Urinary bladder (tissue), 4 donors: ENCODE measurements around the gene MDFI. TPM values are rescaled to one million over a fixed set of nuclear protein-coding genes. Genes with fewer than 3 reads are reported as not detected.

ENCODE experiments used
- DNase-seq: peaks from one replicate; pipeline ENCODE4 v3.0.0-alpha.2; 2015; ENCODE audit errors: extremely low spot score
- H3K27ac ChIP-seq: one replicate; pipeline ENCODE4 v1.5.1; 2013; ENCODE audit warnings: low read depth, mild to moderate bottlenecking, moderate library complexity
- H3K36me3 ChIP-seq: one replicate; pipeline ENCODE4 v1.6.1; 2013; ENCODE audit warnings: mild to moderate bottlenecking, moderate library complexity; ENCODE audit not compliant: insufficient read depth
- H3K4me1 ChIP-seq: one replicate; pipeline ENCODE4 v1.6.1; 2013; ENCODE audit warnings: mild to moderate bottlenecking, moderate library complexity; ENCODE audit not compliant: insufficient read depth
- H3K4me3 ChIP-seq: one replicate; pipeline ENCODE4 v1.5.1; 2013; ENCODE audit warnings: low read depth, low read length
- WGBS: extraction: QIAGEN DNeasy Blood & Tissue Kit; methylation state at CpG from one replicate; pipeline ENCODE4 v1.1.7; 2013; 5-methylcytosine and 5-hydroxymethylcytosine counted together
- polyA plus RNA-seq: library from polyadenylated mRNA; stranded (reverse); fragments of 200-250 nt; gene quantifications from one replicate; pipeline ENCODE4 v1.2.3, GENCODE V29; 2013
- total RNA-seq: library from RNA; depleted of rRNA; stranded (reverse); fragments of >200 nt; gene quantifications from one replicate; pipeline ENCODE4 v1.2.3, GENCODE V29; 2014
- donor health status: healthy with polysubstance abuse.
- donor health status: healthy.

Gene MDFI
- total and polyA plus RNA-seq, 2 donors, result 20.6 to 32.6 TPM

DNA sequence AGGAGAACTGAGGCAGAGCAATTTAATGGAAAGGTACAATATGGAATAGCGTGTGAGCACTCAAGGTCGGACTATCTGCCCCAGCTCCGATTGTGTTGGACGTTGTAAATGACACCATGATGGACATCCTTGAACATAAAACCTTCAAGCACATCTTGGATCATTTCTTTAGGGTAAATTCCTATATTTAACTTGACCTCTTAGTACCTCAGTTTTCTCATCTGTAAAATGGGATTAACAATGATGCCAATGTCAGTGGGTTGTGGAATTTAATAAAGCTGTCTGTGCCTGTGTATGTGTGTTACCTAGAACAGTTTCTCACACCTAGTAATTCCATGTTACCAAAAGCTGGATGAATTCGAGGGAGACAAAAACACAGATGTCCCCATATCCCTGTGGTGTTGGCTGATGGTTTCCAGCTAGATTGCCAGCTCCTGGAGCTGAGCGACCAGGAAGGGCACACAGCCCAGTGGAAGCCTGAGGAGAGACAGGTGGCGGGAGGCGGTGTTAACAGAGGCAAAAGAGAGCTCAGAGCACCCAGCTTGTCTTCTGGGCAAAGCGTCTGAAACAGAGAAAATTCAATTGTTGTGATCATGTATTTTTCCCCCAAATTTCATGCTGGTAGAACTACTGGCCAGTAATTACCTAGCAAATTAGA, 32.6 kb downstream of the MDFI start:
- Histone ChIP-seq H3K36me3 (no peaks in the 10 kb centered on the region), H3K27ac (no peak overlapping the region), H3K4me1 (no peaks in the 10 kb centered on the region), H3K4me3 (no peak overlapping the region)
- no peak for DNase-seq
- 73% methylated on average over 9 of the region's 9 CpGs for WGBS

DNA sequence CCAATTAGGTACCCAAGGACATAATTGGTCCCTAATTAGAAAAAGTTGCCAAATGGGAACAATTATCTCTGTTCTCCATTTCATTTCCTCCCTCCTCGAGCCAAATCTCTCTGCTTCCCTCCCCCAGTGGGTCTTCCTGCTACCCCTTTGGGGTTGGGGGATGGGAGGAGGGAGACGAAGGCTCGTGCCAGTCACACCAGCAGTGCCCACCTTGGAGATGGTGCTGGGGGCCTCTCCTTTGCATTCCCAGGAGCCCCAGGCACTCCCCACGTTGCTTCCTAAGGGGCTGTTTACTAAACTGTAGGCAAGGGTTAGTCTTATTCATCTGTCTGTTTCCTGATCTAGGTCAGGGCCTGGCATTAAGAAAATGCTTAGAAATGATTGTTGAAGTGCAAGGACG, 33.1 kb downstream of the MDFI start:
- DNase-seq, result no peak
- Histone ChIP-seq H3K4me3 (no peak overlapping the region), H3K27ac (no peak overlapping the region), H3K36me3 (no peaks in the 10 kb centered on the region), H3K4me1 (no peaks in the 10 kb centered on the region)
- 43% methylated on average over 5 of the region's 5 CpGs for WGBS

GRCh38 chr6:41672016-41672415, 33.7 kb downstream of the MDFI start:
- WGBS, result 73% methylated on average over 7 of the region's 7 CpGs
- Histone ChIP-seq H3K4me3 (no peak overlapping the region), H3K4me1 (no peaks in the 10 kb centered on the region), H3K27ac (no peak overlapping the region), H3K36me3 (no peaks in the 10 kb centered on the region)
- no peak for DNase-seq

DNA sequence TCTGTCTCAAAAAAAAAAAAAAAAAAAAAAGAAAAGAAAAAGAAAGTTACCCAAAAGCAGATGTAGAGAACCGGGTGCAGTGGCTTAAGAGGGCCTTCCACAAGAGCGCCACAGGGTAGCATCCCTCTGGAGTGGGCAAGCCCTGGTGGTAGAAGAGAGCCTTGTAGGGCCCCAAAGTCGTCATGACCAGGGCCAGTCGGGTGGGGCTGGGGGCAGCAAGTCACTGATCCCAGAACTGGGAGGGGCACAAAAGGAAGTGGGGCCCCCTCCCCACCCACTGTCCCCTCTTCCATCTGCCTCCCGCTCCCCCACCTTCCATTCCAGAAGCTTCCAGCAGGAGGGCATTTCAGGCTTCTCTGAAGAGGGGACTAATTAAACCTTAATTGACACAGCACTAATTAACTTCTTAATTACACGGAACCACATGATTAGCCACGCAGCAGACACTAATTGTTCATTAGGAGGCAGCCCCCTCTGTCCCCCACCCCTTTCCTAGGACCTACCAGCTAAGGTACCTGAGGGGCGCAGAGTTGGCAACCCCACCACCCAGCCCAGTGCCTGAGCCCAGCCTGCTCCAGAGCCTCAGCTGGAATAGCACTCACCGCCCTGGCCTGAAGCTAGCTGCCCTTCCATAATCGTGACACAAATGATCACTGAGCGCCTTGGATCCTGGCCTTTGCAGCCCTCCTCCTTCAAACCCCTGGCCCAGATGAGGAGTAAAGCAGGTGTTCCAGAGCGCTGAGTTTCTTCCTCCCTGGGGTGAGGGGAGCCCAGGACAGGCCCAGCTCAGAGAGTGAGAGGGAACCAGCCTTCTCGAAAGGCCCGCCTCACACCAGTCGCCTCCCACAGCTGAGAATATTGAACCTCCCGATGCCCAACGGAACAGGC, 34.8 kb downstream of the MDFI start:
- H3K4me1 ChIP-seq, result no peaks in the 10 kb centered on the region
- H3K27ac ChIP-seq, result no peak overlapping the region
- DNase-seq, result no peak
- H3K4me3 ChIP-seq, result no peak overlapping the region
- H3K36me3 ChIP-seq, result no peaks in the 10 kb centered on the region
- WGBS, result 85% methylated on average over 17 of the region's 17 CpGs

DNA sequence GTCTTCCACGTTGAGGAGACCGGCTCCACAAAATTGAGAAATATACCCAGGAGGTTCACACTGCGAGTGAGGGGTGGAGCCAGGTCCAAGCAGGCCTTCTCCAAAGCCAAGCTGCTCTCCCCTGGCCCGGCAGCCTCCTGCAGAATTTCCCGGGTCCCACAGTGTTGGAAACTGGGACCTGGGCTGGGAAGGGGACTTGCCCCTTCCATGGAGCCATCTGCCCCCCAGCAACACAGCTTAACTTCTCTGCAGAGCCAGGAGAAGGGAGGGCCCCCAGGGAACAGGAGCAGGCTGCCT, 35.4 kb downstream of the MDFI start:
- no peaks in the 10 kb centered on the region for H3K36me3 ChIP-seq
- 73% methylated on average over 5 of the region's 5 CpGs for WGBS
- DNase-seq, result no peak
- no peak overlapping the region for H3K4me3 ChIP-seq
- no peak overlapping the region for H3K27ac ChIP-seq
- no peaks in the 10 kb centered on the region for H3K4me1 ChIP-seq

GRCh38 chr6:41674231-41675000, 36.1 kb downstream of the MDFI start:
- Histone ChIP-seq H3K36me3 (no peaks in the 10 kb centered on the region), H3K4me1 (no peaks in the 10 kb centered on the region), H3K4me3 (no peak overlapping the region), H3K27ac (no peak overlapping the region)
- WGBS, result 88% methylated on average over 7 of the region's 7 CpGs
- no peak for DNase-seq

GRCh38 chr6:41675176-41675775, 37.0 kb downstream of the MDFI start:
- Histone ChIP-seq H3K4me1 (no peaks in the 10 kb centered on the region), H3K4me3 (no peak overlapping the region), H3K36me3 (no peaks in the 10 kb centered on the region), H3K27ac (no peak overlapping the region)
- 86% methylated on average over 6 of the region's 6 CpGs for WGBS
- DNase-seq, result no peak

DNA sequence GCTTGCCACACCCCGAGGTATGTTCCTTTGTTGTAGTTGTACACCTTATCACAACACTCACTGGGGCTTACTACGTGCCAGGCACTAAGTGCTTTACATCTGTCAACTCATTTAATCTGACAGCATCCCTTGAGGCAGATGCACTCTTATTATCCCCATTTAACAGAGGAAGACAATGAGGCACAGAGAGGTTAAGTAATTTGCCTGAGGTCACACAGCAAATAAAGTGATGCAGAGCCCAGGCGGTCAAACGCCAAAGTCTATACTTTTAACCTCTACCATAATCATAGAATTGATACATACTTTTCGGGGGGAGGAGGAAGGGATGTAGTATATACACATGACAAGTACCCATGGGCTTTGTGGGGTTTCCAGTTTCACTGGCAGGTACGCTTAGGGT, 37.7 kb downstream of the MDFI start:
- no peaks in the 10 kb centered on the region for H3K36me3 ChIP-seq
- no peak for DNase-seq
- H3K27ac ChIP-seq, result no peak overlapping the region
- H3K4me1 ChIP-seq, result no peaks in the 10 kb centered on the region
- no peak overlapping the region for H3K4me3 ChIP-seq
- 91% methylated on average over 6 of the region's 6 CpGs for WGBS

DNA sequence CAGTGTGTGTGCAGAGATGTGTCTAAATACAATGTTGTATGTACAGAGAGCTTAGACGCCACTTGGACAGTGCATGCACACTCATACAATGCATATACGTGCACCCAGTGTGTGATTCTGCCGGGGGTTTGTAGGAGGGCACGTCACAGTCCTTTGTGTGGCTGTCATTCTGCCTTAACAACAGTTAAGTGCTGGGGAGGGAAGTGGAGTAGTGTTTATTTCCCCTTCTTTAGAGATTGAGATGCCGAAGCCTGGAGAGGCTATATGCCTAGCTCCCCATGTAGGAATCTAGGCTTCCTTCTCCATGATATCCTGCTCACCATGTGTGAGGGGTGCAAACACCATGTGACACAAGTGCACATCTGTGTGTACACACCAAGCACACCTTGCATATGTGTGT, 38.2 kb downstream of the MDFI start:
- H3K4me3 ChIP-seq, result no peak overlapping the region
- H3K36me3 ChIP-seq, result no peaks in the 10 kb centered on the region
- DNase-seq, result no peak
- no peak overlapping the region for H3K27ac ChIP-seq
- 83% methylated on average over 5 of the region's 5 CpGs for WGBS
- no peaks in the 10 kb centered on the region for H3K4me1 ChIP-seq

GRCh38 chr6:41677124-41677921, 39.1 kb downstream of the MDFI start:
- peaks cover 1% of the 10 kb centered on the region for H3K4me1 ChIP-seq
- no peak for DNase-seq

DNA sequence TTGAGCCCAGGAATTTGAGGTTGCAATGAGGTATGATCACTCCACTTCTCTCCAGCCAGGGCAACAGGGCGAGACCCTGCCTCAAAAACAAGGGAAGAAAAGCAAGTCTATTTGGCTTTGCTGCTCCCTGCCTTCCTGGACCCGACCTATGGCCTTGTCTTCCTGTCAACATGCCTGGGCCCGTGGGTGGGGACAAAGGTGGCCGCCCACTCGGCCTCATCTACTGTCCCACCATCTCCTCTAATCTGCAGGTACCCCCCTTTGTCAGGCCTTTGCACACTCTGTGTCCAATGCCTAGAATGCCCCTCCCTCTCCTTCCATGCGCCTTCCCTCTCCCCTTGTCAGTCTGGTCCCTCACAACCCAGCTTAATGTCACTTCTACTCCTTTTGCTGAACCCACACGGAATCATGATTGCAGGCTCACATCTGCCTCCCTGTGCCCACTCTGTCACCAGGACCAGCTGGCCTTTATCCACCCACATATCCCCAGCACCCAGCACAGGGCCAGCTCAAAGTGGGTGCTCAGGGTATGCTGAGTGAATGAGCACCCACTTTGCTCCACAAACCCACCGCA, 40.3 kb downstream of the MDFI start:
- peaks cover 1% of the 10 kb centered on the region for H3K4me1 ChIP-seq
- no peak overlapping the region for H3K4me3 ChIP-seq
- no peak for DNase-seq
- H3K27ac ChIP-seq, result no peak overlapping the region
- WGBS, result 83% methylated on average over 8 of the region's 8 CpGs
- no peaks in the 10 kb centered on the region for H3K36me3 ChIP-seq

More at GRCh38 chr6:41677124-41677921, 39.1 kb downstream of the MDFI start:
- no peak overlapping the region for H3K4me3 ChIP-seq
- WGBS, result 75% methylated on average over 25 of the region's 25 CpGs
- no peaks in the 10 kb centered on the region for H3K36me3 ChIP-seq
- H3K27ac ChIP-seq, result no peak overlapping the region

GRCh38 chr6:41679696-41680095, 41.4 kb downstream of the MDFI start:
- Histone ChIP-seq H3K36me3 (no peaks in the 10 kb centered on the region), H3K4me1 (peaks cover 1% of the 10 kb centered on the region), H3K4me3 (no peak overlapping the region), H3K27ac (no peak overlapping the region)
- DNase-seq, result no peak
- 96% methylated on average over 9 of the region's 9 CpGs for WGBS
